UCSD-AML1 (cell line): ENCODE data around the gene GRN.
A peak's percentile ranks its signal among the peaks of the same experiment; 100 is the strongest.
"Not testable (repeated sequence)": the region's sequence is repeated elsewhere in the genome, so short reads cannot be mapped to it uniquely, and the experiment has no call there.

Experiments used
- DNase-seq: peaks from one replicate; lab custom pipeline; 2025; ENCODE audit not compliant: unreplicated experiment; lab: John Stamatoyannopoulos, UW

GRN gene

GRCh38 chr17:44360826-44361225 is 15.7 kb downstream of the GRN start:
- DNase-seq: no peak

GRCh38 chr17:44361292-44362260 is 16.5 kb downstream of the GRN start:
- DNase-seq: no peak

- DNase-seq: no peak
These were observed 17.4 kb downstream of the GRN start for GRCh38 chr17:44362459-44362948.

- DNase-seq: peak; percentile 43
These were observed 18.0 kb downstream of the GRN start for GRCh38 chr17:44362949-44363612.

- DNase-seq: peak; percentile 73
These were observed 18.6 kb downstream of the GRN start, which contains the start of gene FAM171A2 for GRCh38 chr17:44363613-44364159. Gene FAM171A2, minus strand, starts transcription at chr17:44363853. Its CDS starts 139 bp downstream, at chr17:44363714.

- DNase-seq: not testable (repeated sequence)
These were observed 19.9 kb downstream of the GRN start for GRCh38 chr17:44365051-44365450.

- no peak for DNase-seq
These were observed 22.3 kb downstream of the GRN start for GRCh38 chr17:44367231-44367979.

GRCh38 chr17:44368391-44369243 is 23.5 kb downstream of the GRN start:
- DNase-seq: not testable (repeated sequence)

GRCh38 chr17:44369414-44370023 is 24.4 kb downstream of the GRN start:
- DNase-seq: not testable (repeated sequence)

GRCh38 chr17:44372036-44372435 is 26.9 kb downstream of the GRN start:
- DNase-seq: no peak

- DNase-seq: no peak
These were observed 29.4 kb downstream of the GRN start for GRCh38 chr17:44374306-44375195.

GRCh38 chr17:44375196-44376017 is 30.3 kb downstream of the GRN start:
- DNase-seq: no peak

GRCh38 chr17:44376124-44376523 is 31.0 kb downstream of the GRN start:
- no peak for DNase-seq

GRCh38 chr17:44376779-44377178 is 31.7 kb downstream of the GRN start:
- no peak for DNase-seq

GRCh38 chr17:44378171-44378705 is 33.1 kb downstream of the GRN start:
- DNase-seq: no peak

- no peak for DNase-seq
These were observed 34.8 kb downstream of the GRN start for GRCh38 chr17:44379887-44380286.

- DNase-seq: no peak
These were observed 35.7 kb downstream of the GRN start for GRCh38 chr17:44380767-44381166.
